ENCODE measurements around the gene TUBGCP2. TPM values are rescaled to one million over a fixed set of nuclear protein-coding genes. Genes with fewer than 3 reads are reported as not detected.
A peak's percentile ranks its signal among the peaks of the same experiment; 100 is the strongest.

The TUBGCP2 gene
- total and polyA plus RNA-seq, 11 donors = 33.5 to 49.5 (median 38.2) TPM

DNA sequence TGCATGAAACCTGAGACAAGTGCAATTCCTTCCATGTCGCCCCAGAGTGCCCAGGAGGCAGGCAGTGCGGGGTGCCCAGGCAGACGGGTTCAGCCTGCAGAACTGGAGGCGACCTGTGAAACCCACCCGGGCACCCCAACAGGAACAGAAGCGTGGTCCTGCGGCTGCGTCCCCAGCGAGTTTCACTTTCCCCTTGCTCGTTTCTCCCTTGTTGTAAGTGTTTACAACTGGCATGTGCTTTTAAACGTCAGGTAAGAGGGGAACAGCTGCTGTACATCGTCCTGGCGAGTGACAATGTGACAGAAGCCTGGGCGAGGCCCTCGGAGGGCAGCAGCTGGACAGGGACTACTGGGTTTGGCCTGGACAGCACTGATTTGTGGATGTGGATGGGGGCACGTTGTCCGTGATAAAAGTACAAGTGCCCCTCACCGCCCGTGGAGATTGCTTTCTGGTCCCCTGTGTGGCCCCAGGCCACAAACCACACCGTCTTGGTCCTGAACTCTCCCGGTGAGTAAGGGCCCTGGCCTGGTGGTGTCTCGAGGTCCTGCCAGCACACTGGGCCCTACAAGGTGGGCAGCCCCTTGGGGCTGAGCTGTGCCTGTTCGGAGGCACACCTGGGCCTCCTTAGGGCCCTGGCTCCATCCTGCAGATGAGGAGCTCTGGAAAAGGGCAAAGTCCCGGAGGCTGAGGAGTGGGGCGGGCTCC is 67.0 kb downstream of the TUBGCP2 start:
- Histone ChIP-seq H3K4me3 (peak overlapping the region in 1 of 12 donors; percentile 52), H3K9me3 (no peaks in the 10 kb centered on the region), H3K27me3 (peaks cover 28 to 92% (median 73%) of the 10 kb centered on the region in 9 donors), H3K27ac (no peak overlapping the region), H3K36me3 (no peaks in the 10 kb centered on the region), H3K4me1 (peaks cover 0 to 27% (median 2%) of the 10 kb centered on the region in 12 donors)
- no peak for TF ChIP-seq POLR2A (IDR thresholded peaks at IDR 0.05)
- TF ChIP-seq, protein P1, sequence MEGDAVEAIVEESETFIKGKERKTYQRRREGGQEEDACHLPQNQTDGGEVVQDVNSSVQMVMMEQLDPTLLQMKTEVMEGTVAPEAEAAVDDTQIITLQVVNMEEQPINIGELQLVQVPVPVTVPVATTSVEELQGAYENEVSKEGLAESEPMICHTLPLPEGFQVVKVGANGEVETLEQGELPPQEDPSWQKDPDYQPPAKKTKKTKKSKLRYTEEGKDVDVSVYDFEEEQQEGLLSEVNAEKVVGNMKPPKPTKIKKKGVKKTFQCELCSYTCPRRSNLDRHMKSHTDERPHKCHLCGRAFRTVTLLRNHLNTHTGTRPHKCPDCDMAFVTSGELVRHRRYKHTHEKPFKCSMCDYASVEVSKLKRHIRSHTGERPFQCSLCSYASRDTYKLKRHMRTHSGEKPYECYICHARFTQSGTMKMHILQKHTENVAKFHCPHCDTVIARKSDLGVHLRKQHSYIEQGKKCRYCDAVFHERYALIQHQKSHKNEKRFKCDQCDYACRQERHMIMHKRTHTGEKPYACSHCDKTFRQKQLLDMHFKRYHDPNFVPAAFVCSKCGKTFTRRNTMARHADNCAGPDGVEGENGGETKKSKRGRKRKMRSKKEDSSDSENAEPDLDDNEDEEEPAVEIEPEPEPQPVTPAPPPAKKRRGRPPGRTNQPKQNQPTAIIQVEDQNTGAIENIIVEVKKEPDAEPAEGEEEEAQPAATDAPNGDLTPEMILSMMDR (IDR thresholded peaks at IDR 0.05) = no peak
- intact Hi-C loops (cut with DNase I) = no loop called here
- no peak for ATAC-seq
- no peak for DNase-seq
- 65 to 72% (median 70%) methylated on average over 18 to 25 of the region's 25 CpGs for WGBS, 4 donors

DNA sequence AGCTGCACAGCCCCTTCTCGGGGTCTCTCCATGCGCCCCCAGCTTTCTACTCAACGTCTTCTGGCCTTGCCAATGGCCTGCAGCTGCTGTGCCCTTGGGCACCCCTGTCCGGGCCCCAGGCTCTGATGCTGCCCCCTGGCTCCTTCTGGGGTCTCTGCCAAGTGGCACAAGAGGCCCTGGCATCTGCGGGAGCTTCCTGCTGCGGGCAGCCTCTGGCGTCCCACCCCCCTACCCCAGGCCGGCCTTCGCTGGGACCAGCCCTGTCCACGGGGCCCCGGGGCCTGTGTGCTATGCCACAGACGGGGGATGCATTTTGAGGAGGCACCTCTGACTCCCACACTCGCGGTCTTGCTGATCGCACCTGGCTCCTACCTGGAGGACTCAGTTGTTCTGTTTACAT is 68.7 kb downstream of the TUBGCP2 start:
- intact Hi-C loops (cut with DNase I) = no loop called here
- Histone ChIP-seq H3K36me3 (no peaks in the 10 kb centered on the region), H3K4me3 (no peak overlapping the region), H3K9me3 (no peaks in the 10 kb centered on the region), H3K27me3 (peaks cover 37 to 94% (median 76%) of the 10 kb centered on the region in 9 donors), H3K27ac (no peak overlapping the region), H3K4me1 (peaks cover 0 to 37% (median 4%) of the 10 kb centered on the region in 12 donors)
- TF ChIP-seq, protein P1 (IDR thresholded peaks at IDR 0.05) = no peak
- whole genome bisulfite sequencing, 4 donors = 66 to 76% (median 72%) methylated on average over 15 of the region's 15 CpGs
- ATAC-seq = no peak
- no peak for DNase-seq

DNA sequence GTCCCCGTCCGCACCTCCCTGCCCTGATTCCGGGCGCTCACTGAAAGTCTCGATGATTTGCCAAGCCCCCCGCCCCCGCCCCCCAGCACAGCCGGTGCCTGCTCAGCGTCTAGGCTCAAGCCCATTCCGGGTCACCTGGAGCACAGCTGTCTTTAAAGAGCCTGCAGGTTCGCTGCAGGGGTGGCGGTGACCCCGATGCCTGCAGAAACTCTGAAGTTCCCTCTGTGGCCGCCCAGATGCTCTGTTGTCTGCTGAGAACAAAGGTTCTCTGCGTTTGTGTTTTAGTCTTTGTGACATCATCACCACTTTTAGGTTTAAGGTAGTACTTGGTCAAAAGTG is 70.2 kb downstream of the TUBGCP2 start:
- no peaks in the 10 kb centered on the region for H3K36me3 ChIP-seq
- H3K4me1 ChIP-seq = peaks cover 0 to 37% (median 4%) of the 10 kb centered on the region in 12 donors
- intact Hi-C loops (cut with DNase I) = no loop called here
- no peaks in the 10 kb centered on the region for H3K9me3 ChIP-seq
- ATAC-seq (no peak), DNase-seq (no peak)
- TF ChIP-seq, protein P1 (IDR thresholded peaks at IDR 0.05) = no peak
- no peak for TF ChIP-seq POLR2A (IDR thresholded peaks at IDR 0.05)
- H3K27ac ChIP-seq = no peak overlapping the region
- no peak overlapping the region for H3K4me3 ChIP-seq
- peaks cover 39 to 91% (median 80%) of the 10 kb centered on the region in 9 donors for H3K27me3 ChIP-seq
- WGBS, 4 donors = 13 to 20% (median 17%) methylated on average over 14 to 15 of the region's 15 CpGs

DNA sequence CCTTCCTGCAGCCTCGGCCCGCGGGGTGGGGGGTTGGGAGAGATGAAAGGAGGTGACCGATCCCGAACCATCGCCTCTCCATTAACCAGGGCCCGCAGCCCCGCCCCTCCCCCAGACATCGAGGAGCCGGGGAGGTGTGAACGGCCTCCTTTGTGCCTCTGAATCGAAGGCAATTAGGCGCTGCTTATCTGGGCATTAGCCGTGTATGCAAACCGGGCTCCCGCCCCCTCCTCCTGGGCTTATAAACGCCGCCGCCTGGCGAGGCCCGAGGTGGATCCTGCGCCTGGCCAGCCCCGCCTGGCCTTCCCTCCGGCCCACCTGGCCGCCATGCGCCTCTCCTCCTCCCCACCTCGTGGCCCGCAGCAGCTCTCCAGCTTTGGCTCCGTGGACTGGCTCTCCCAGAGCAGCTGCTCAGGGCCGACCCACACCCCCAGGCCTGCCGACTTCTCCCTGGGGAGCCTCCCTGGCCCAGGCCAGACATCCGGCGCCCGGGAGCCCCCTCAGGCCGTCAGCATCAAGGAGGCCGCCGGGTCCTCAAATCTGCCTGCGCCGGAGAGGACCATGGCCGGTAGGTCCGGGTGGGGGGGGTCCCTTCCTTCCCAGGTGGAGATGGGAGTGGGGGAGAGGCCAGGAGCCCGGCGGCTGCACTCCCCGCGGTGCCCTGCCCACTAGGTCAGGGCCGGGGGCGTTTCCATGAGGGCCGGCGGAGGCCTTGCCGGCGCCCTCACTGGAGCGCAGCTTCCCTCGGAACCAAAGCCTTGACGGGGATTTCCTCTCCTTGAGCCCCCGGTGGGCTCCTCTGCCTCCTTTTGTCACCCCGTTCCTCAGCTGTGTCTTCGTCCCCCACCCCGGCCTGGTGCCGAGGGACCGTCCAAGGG is 70.8 kb downstream of the TUBGCP2 start, which contains the start of gene VENTX:
TSS of gene VENTX (plus strand) at position 268 of the 878 bp plus-strand sequence. CDS start at position 328, 60 bp downstream.
- Histone ChIP-seq H3K9me3 (no peaks in the 10 kb centered on the region), H3K4me1 (peaks cover 0 to 37% (median 4%) of the 10 kb centered on the region in 12 donors), H3K36me3 (no peaks in the 10 kb centered on the region), H3K27ac (no peak within 1 kb of the TSS), H3K4me3 (peak within 1 kb of the TSS in 10 of 12 donors; percentile 8 to 55 (median 31)), H3K27me3 (peaks cover 39 to 91% (median 84%) of the 10 kb centered on the region in 9 donors)
- no peak for TF ChIP-seq POLR2A (IDR thresholded peaks at IDR 0.05)
- TF ChIP-seq, protein P1 (IDR thresholded peaks at IDR 0.05) = no peak
- DNase-seq (no peak), ATAC-seq (no peak)
- intact Hi-C loops (cut with DNase I) = no loop called here
- 5 to 10% (median 7%) methylated on average over 9 to 60 of the region's 60 CpGs for WGBS, 4 donors

All from heart left ventricle (tissue), 16 donors.